ENCODE results near the gene CACNG8.

CACNG8 gene

DNA sequence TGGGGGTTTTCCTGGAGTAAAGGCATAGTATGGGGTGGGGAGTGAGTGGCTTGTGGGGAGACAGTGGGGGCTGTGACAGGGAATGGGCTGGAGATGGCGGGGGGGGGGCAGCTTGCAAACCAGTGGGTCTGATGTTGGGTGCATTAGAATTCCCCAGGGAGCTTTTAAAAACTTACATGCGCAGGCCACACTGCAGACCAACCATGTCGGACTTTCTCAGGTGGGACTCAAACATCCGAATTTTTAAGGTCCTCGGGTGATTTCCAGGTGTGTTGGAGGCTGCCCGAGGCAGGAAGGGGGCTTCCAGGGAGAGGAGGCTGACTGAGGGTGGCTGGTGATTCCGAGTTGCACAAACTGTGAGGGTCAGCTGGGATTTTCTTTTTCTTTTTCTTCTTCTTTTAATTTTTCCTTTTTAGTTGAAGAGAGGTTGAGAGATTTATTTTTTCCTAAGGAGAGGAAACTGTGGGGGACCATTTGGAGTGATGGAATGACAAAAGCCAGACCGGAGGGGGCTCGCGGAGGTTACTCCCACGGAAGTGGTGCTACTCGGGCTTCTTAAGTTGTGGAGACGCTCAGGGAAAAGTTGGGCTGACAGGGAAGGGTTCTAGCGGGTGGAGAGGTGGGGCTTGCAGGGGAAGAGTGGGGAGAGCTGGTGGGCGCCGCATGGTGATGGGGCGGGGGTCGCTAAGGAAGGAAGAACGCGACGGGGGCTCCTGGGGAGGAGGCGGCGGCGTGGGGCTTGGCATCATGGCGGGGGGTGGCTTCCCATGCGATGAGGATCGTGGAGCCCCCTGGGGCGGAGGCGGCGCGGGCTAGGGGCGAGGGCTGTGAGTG, 997 bp upstream of the CACNG8 start (continued):
- TF ChIP-seq ZNF596 (tag by site-specific recombination; IDR thresholded peaks at IDR 0.05) (no peak), ZNF335 (tag by site-specific recombination; conservative IDR thresholded peaks at IDR 0.05) (peak; percentile 92), YY2 (tag by site-specific recombination; IDR thresholded peaks at IDR 0.05) (peak; percentile 62; the same call in 1 of the 2 replicates), ZXDB (tag by site-specific recombination; IDR thresholded peaks at IDR 0.05) (peak; percentile 84), MYNN (tag by site-specific recombination; IDR thresholded peaks at IDR 0.05; ENCODE audit: borderline replicate concordance) (no peak), ZNF670 (tag by site-specific recombination; IDR thresholded peaks at IDR 0.05; ENCODE audit: low read depth) (no peak), ZNF423 (tag by site-specific recombination; IDR thresholded peaks at IDR 0.05) (peak; percentile 56; the same call in 1 of the 2 replicates), ZIC2 (tag by site-specific recombination; IDR thresholded peaks at IDR 0.05) (peak; percentile 92), ZFHX2 (tag by site-specific recombination; conservative IDR thresholded peaks at IDR 0.05) (peak; percentile 86), ZNF785 (tag by site-specific recombination; IDR thresholded peaks at IDR 0.05) (0 out of 2 replicates have a peak, but pooled peaks have one; percentile 59), HOXD13 (CRISPR knock-in tag; IDR thresholded peaks at IDR 0.05; ENCODE audit: borderline replicate concordance) (no peak), ZNF660 (tag by site-specific recombination; IDR thresholded peaks at IDR 0.05) (0 out of 2 replicates have a peak, but pooled peaks have one; percentile 44), ZNF585B (tag by site-specific recombination; IDR thresholded peaks at IDR 0.05) (no peak), KLF16 (tag by site-specific recombination; IDR thresholded peaks at IDR 0.05) (peak; percentile 93)
- TF ChIP-seq, protein P1, sequence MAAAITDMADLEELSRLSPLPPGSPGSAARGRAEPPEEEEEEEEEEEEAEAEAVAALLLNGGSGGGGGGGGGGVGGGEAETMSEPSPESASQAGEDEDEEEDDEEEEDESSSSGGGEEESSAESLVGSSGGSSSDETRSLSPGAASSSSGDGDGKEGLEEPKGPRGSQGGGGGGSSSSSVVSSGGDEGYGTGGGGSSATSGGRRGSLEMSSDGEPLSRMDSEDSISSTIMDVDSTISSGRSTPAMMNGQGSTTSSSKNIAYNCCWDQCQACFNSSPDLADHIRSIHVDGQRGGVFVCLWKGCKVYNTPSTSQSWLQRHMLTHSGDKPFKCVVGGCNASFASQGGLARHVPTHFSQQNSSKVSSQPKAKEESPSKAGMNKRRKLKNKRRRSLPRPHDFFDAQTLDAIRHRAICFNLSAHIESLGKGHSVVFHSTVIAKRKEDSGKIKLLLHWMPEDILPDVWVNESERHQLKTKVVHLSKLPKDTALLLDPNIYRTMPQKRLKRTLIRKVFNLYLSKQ (tag by site-specific recombination; IDR thresholded peaks at IDR 0.05; ENCODE audit: borderline replicate concordance): no peak
- TF ChIP-seq, protein P2, sequence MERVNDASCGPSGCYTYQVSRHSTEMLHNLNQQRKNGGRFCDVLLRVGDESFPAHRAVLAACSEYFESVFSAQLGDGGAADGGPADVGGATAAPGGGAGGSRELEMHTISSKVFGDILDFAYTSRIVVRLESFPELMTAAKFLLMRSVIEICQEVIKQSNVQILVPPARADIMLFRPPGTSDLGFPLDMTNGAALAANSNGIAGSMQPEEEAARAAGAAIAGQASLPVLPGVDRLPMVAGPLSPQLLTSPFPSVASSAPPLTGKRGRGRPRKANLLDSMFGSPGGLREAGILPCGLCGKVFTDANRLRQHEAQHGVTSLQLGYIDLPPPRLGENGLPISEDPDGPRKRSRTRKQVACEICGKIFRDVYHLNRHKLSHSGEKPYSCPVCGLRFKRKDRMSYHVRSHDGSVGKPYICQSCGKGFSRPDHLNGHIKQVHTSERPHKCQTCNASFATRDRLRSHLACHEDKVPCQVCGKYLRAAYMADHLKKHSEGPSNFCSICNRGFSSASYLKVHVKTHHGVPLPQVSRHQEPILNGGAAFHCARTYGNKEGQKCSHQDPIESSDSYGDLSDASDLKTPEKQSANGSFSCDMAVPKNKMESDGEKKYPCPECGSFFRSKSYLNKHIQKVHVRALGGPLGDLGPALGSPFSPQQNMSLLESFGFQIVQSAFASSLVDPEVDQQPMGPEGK (tag by site-specific recombination; IDR thresholded peaks at IDR 0.05): peak; percentile 85

DNA sequence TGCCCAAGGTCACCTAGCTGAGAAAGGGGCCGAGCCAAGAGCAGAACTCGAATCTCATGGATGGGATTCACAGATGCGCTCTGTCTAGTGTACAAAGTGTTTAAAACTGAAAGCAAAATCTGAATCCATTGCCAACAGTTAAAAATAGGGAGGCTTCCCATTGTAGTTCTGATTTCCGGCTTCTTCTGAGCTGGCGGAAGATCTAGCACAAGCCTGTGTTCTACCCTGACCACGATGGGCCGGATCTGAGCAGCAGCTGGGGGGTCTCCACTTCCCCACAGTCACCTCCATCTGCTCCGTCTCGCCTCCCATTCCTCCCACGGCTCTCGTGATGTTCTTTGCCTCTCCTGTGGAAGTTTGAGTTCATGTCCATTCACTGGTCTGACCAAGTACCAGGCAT, 2.4 kb downstream of the CACNG8 start:
- no peak for TF ChIP-seq ZNF223 (tag by site-specific recombination; IDR thresholded peaks at IDR 0.05)
- no peak for TF ChIP-seq ZNF670 (tag by site-specific recombination; IDR thresholded peaks at IDR 0.05; ENCODE audit: low read depth)
- TF ChIP-seq ZBTB21 (tag by site-specific recombination; IDR thresholded peaks at IDR 0.05): no peak
- no peak for TF ChIP-seq ZNF510 (tag by site-specific recombination; IDR thresholded peaks at IDR 0.05; ENCODE audit: insufficient replicate concordance)
- no peak for TF ChIP-seq ZNF155 (tag by site-specific recombination; IDR thresholded peaks at IDR 0.05)
- TF ChIP-seq ZSCAN23 (tag by site-specific recombination; IDR thresholded peaks at IDR 0.05): no peak
- TF ChIP-seq, protein P3, sequence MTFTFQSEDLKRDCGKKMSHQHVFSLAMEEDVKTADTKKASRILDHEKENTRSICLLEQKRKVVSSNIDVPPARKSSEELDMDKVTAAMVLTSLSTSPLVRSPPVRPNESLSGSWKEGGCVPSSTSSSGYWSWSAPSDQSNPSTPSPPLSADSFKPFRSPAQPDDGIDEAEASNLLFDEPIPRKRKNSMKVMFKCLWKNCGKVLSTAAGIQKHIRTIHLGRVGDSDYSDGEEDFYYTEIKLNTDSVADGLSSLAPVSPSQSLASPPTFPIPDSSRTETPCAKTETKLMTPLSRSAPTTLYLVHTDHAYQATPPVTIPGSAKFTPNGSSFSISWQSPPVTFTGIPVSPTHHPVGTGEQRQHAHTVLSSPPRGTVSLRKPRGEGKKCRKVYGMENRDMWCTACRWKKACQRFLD (tag by site-specific recombination; IDR thresholded peaks at IDR 0.05): no peak
- TF ChIP-seq GLI2 (tag by site-specific recombination; IDR thresholded peaks at IDR 0.05; ENCODE audit: borderline replicate concordance, low read depth): no peak
- TF ChIP-seq ZNF391 (tag by site-specific recombination; IDR thresholded peaks at IDR 0.05; ENCODE audit: borderline replicate concordance, low read depth): no peak
- no peak for TF ChIP-seq ZNF426 (tag by site-specific recombination; IDR thresholded peaks at IDR 0.05)
- TF ChIP-seq ZNF561 (tag by site-specific recombination; IDR thresholded peaks at IDR 0.05; ENCODE audit: borderline replicate concordance): no peak
- no peak for TF ChIP-seq ZNF571 (tag by site-specific recombination; IDR thresholded peaks at IDR 0.05)
- TF ChIP-seq KLF8 (tag by site-specific recombination; IDR thresholded peaks at IDR 0.05): no peak
- Histone ChIP-seq H3K9me3 (ENCODE audit: control insufficient read depth, insufficient read depth, low read depth, low read length) (no peaks in the 10 kb centered on the region), H3K27ac (ENCODE audit: extremely low read depth, low read depth, low read length) (no peak overlapping the region), H3K4me3 (ENCODE audit: low read depth, low read length) (no peak overlapping the region), H3K4me1 (ENCODE audit: control insufficient read depth, insufficient read depth, low read length) (no peaks in the 10 kb centered on the region), H3K36me3 (ENCODE audit: control insufficient read depth in 2 of 2, insufficient read depth in 1 of 2, low read length in 2 of 2) (peaks cover 0 to 16% of the 10 kb centered on the region in 2 experiments; a peak in 1 of 3 replicates)
- CTCF ChIA-PET: interaction anchor here (0.7 to 1.2 kb wide), 2 partner anchors 17 to 58 kb away, joined by 5 to 7 read pairs; no protein-coding TSS in a partner anchor
- POLR2A ChIA-PET: no interaction called here

All from HEK293 (cell line).